Measurements from ENCODE around the gene DIAPH1.
A peak's percentile ranks its signal among the peaks of the same experiment; 100 is the strongest.

DIAPH1 gene

DNA sequence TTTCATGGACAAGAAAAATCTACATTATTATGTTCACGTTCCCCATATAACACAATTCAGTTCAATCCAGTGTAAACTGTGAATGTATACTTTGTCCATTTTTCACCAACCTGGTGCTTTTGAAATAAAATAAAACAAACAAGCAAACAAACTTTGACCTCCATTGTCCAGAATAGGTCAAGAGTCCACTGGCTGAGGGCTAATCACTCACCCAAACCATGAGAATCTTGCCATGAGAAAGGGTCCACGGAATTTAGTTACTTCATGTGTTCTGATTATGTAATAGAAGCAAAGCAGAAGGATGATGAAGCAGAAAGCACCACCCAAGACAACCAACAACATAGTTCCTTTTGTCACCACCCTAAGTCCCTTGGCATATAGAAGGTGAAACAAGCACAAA is 28.7 kb downstream of the DIAPH1 start:
- no peak overlapping the region for H2BK15ac ChIP-seq (ENCODE audit: low read length)
- peaks cover 6 to 44% of the 10 kb centered on the region in 2 donors for H3K36me3 ChIP-seq (replicated peaks in 1 of 2; ENCODE audit: control insufficient read depth in 2 of 2, insufficient read depth in 2 of 2, low read length in 2 of 2)
- H3K27ac ChIP-seq (replicated peaks; ENCODE audit: low read length): no peak overlapping the region
- no peak for DNase-seq (ENCODE audit: low spot score)
- no peak overlapping the region for H2BK120ac ChIP-seq (ENCODE audit: low read depth, low read length)
- no peaks in the 10 kb centered on the region for H3K9me3 ChIP-seq (replicated peaks in 1 of 2; ENCODE audit: control insufficient read depth in 2 of 2, insufficient read depth in 1 of 2, low read depth in 1 of 2, low read length in 2 of 2)
- no peaks in the 10 kb centered on the region for H3K79me1 ChIP-seq (ENCODE audit: low read depth, low read length)
- H3K18ac ChIP-seq (ENCODE audit: low read length): no peak overlapping the region
- H2BK5ac ChIP-seq (ENCODE audit: low read length): no peak overlapping the region
- no peak overlapping the region for H3K4me2 ChIP-seq (ENCODE audit: insufficient read depth, low read length, poor library complexity, severe bottlenecking)
- WGBS, 2 donors (ENCODE audit: extremely low coverage in 2 of 2, insufficient read length in 2 of 2, insufficient replicate concordance in 1 of 2): no CpG with 5 or more reads among the region's 2 CpGs
- no peaks in the 10 kb centered on the region for H3K27me3 ChIP-seq (ENCODE audit: control insufficient read depth in 3 of 3, insufficient read depth in 3 of 3, low read depth in 1 of 3, low read length in 3 of 3)
- H3K4me3 ChIP-seq (ENCODE audit: low read length in 2 of 2): no peak overlapping the region
- no peak overlapping the region for H4K91ac ChIP-seq (ENCODE audit: low read depth, low read length, poor library complexity)
- no peak overlapping the region for H2BK12ac ChIP-seq (ENCODE audit: low read length)
- H2AFZ ChIP-seq (ENCODE audit: low read length): no peak overlapping the region
- no peak overlapping the region for H3K4ac ChIP-seq (ENCODE audit: low read length)
- no peak overlapping the region for H3K9ac ChIP-seq (ENCODE audit: low read depth, low read length, poor library complexity)
- H2AK5ac ChIP-seq (ENCODE audit: low read depth, low read length): no peak overlapping the region
- H3K4me1 ChIP-seq (ENCODE audit: control insufficient read depth in 2 of 2, insufficient read depth in 1 of 2, low read depth in 1 of 2, low read length in 2 of 2): no peaks in the 10 kb centered on the region
- no peak overlapping the region for H4K8ac ChIP-seq (ENCODE audit: low read depth, low read length)
- H3K14ac ChIP-seq (ENCODE audit: low read length): no peak overlapping the region
- no peak overlapping the region for H3K23ac ChIP-seq (ENCODE audit: low read depth, low read length, poor library complexity)

DNA sequence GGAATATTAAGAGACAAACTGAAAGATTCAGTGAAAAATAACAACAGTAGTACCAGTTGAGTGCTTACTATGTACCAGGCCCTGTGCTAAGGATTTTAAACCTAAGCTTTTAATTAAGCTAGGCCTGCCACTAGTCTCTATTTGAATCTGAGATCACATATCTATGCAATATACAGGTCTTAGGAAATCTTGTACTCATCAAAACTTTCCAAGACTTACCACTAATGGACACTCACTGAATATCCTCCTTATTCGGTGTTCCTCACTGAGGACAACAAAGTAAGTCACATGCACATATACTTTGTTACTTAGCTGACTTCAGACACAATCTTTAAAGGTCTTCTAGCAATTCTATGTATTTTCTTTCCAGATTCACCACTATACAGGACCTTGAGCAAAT is 32.6 kb downstream of the DIAPH1 start:
- no peak for DNase-seq (ENCODE audit: low spot score)
- Histone ChIP-seq H3K14ac (ENCODE audit: low read length) (no peak overlapping the region), H3K9ac (ENCODE audit: low read depth, low read length, poor library complexity) (no peak overlapping the region), H2AFZ (ENCODE audit: low read length) (no peak overlapping the region), H3K79me1 (ENCODE audit: low read depth, low read length) (no peaks in the 10 kb centered on the region), H3K4ac (ENCODE audit: low read length) (no peak overlapping the region), H3K4me1 (ENCODE audit: control insufficient read depth in 2 of 2, insufficient read depth in 1 of 2, low read depth in 1 of 2, low read length in 2 of 2) (no peaks in the 10 kb centered on the region), H3K27ac (replicated peaks; ENCODE audit: low read length) (no peak overlapping the region), H3K4me2 (ENCODE audit: insufficient read depth, low read length, poor library complexity, severe bottlenecking) (no peak overlapping the region), H3K18ac (ENCODE audit: low read length) (no peak overlapping the region), H3K23ac (ENCODE audit: low read depth, low read length, poor library complexity) (no peak overlapping the region), H2BK5ac (ENCODE audit: low read length) (no peak overlapping the region), H2BK120ac (ENCODE audit: low read depth, low read length) (no peak overlapping the region), H4K91ac (ENCODE audit: low read depth, low read length, poor library complexity) (no peak overlapping the region), H3K4me3 (ENCODE audit: low read length in 2 of 2) (no peak overlapping the region), H3K27me3 (ENCODE audit: control insufficient read depth in 3 of 3, insufficient read depth in 3 of 3, low read depth in 1 of 3, low read length in 3 of 3) (no peaks in the 10 kb centered on the region), H4K8ac (ENCODE audit: low read depth, low read length) (no peak overlapping the region), H3K9me3 (replicated peaks in 1 of 2; ENCODE audit: control insufficient read depth in 2 of 2, insufficient read depth in 1 of 2, low read depth in 1 of 2, low read length in 2 of 2) (no peaks in the 10 kb centered on the region), H2BK12ac (ENCODE audit: low read length) (no peak overlapping the region), H3K36me3 (replicated peaks in 1 of 2; ENCODE audit: control insufficient read depth in 2 of 2, insufficient read depth in 2 of 2, low read length in 2 of 2) (peaks cover 17 to 73% of the 10 kb centered on the region in 2 donors), H2AK5ac (ENCODE audit: low read depth, low read length) (no peak overlapping the region), H2BK15ac (ENCODE audit: low read length) (no peak overlapping the region)
- WGBS, 2 donors (ENCODE audit: extremely low coverage in 2 of 2, insufficient read length in 2 of 2, insufficient replicate concordance in 1 of 2): no CpG with 5 or more reads among the region's 1 CpG

DNA sequence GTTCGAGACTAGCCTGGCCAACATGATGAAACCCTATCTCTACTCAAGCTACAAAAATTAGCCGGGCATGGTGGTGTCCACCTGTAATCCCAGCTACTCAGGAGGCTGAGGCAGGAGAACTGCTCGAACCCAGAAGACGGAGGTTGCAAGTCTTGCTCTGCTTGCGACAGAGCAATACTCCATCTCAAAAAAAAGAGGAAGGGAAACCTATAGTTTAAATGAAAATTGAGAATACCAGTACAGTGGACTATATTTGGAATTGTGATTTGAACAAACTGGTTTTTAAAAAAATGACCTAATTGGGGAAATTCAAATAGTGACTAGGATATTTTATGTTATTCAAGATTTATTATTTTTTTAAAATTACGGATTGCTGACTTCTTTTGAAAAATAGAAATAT is 33.2 kb downstream of the DIAPH1 start:
- H3K23ac ChIP-seq (ENCODE audit: low read depth, low read length, poor library complexity): no peak overlapping the region

DNA sequence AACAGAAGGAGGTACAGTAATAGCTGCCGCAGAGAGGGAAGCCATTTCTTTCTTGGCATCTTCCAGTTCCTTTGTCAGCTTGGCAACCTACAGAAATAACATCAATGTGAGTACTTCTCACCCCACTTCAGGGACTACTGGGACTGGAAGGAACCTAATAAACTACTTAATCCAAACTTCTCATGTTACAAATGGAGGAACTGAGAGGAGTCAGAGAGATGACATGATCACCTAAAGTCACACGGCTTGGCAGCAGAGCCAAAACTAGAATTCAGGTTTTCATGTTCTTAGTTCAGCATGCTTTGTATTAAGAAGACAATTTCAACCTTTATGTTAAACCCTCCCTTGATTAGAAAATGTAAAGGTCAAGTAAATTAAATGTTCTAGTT is 44.7 kb downstream of the DIAPH1 start:
- Histone ChIP-seq H3K4me3 (ENCODE audit: low read length in 2 of 2) (no peak overlapping the region), H3K14ac (ENCODE audit: low read length) (no peak overlapping the region), H2BK5ac (ENCODE audit: low read length) (no peak overlapping the region), H3K4me2 (ENCODE audit: insufficient read depth, low read length, poor library complexity, severe bottlenecking) (no peak overlapping the region), H3K23ac (ENCODE audit: low read depth, low read length, poor library complexity) (no peak overlapping the region), H3K79me1 (ENCODE audit: low read depth, low read length) (no peaks in the 10 kb centered on the region), H2AFZ (ENCODE audit: low read length) (no peak overlapping the region), H3K36me3 (replicated peaks in 1 of 2; ENCODE audit: control insufficient read depth in 2 of 2, insufficient read depth in 2 of 2, low read length in 2 of 2) (peaks cover 31 to 95% of the 10 kb centered on the region in 2 donors), H3K4me1 (ENCODE audit: control insufficient read depth in 2 of 2, insufficient read depth in 1 of 2, low read depth in 1 of 2, low read length in 2 of 2) (peaks cover 0 to 2% of the 10 kb centered on the region in 2 donors), H3K9ac (ENCODE audit: low read depth, low read length, poor library complexity) (no peak overlapping the region), H3K9me3 (replicated peaks in 1 of 2; ENCODE audit: control insufficient read depth in 2 of 2, insufficient read depth in 1 of 2, low read depth in 1 of 2, low read length in 2 of 2) (peaks cover 0 to 3% of the 10 kb centered on the region in 2 donors), H2BK15ac (ENCODE audit: low read length) (no peak overlapping the region), H3K18ac (ENCODE audit: low read length) (no peak overlapping the region), H2AK5ac (ENCODE audit: low read depth, low read length) (no peak overlapping the region), H2BK120ac (ENCODE audit: low read depth, low read length) (no peak overlapping the region), H4K8ac (ENCODE audit: low read depth, low read length) (peak overlapping the region; percentile 75), H2BK12ac (ENCODE audit: low read length) (no peak overlapping the region), H3K27ac (replicated peaks; ENCODE audit: low read length) (no peak overlapping the region), H3K4ac (ENCODE audit: low read length) (no peak overlapping the region), H3K27me3 (ENCODE audit: control insufficient read depth in 3 of 3, insufficient read depth in 3 of 3, low read depth in 1 of 3, low read length in 3 of 3) (no peaks in the 10 kb centered on the region), H4K91ac (ENCODE audit: low read depth, low read length, poor library complexity) (no peak overlapping the region)
- WGBS, 2 donors (ENCODE audit: extremely low coverage in 2 of 2, insufficient read length in 2 of 2, insufficient replicate concordance in 1 of 2): no CpG with 5 or more reads among the region's 2 CpGs
- no peak for DNase-seq (ENCODE audit: low spot score)

More for the DNA sequence above, 33.2 kb downstream of the DIAPH1 start:
- Histone ChIP-seq H4K91ac (ENCODE audit: low read depth, low read length, poor library complexity) (no peak overlapping the region), H2AK5ac (ENCODE audit: low read depth, low read length) (no peak overlapping the region), H3K4me3 (ENCODE audit: low read length in 2 of 2) (no peak overlapping the region), H3K36me3 (replicated peaks in 1 of 2; ENCODE audit: control insufficient read depth in 2 of 2, insufficient read depth in 2 of 2, low read length in 2 of 2) (peaks cover 19 to 80% of the 10 kb centered on the region in 2 donors), H3K4ac (ENCODE audit: low read length) (no peak overlapping the region), H3K4me1 (ENCODE audit: control insufficient read depth in 2 of 2, insufficient read depth in 1 of 2, low read depth in 1 of 2, low read length in 2 of 2) (no peaks in the 10 kb centered on the region), H3K27me3 (ENCODE audit: control insufficient read depth in 3 of 3, insufficient read depth in 3 of 3, low read depth in 1 of 3, low read length in 3 of 3) (no peaks in the 10 kb centered on the region), H3K14ac (ENCODE audit: low read length) (no peak overlapping the region), H2BK5ac (ENCODE audit: low read length) (no peak overlapping the region), H3K9ac (ENCODE audit: low read depth, low read length, poor library complexity) (no peak overlapping the region), H3K27ac (replicated peaks; ENCODE audit: low read length) (no peak overlapping the region), H2AFZ (ENCODE audit: low read length) (no peak overlapping the region), H3K9me3 (replicated peaks in 1 of 2; ENCODE audit: control insufficient read depth in 2 of 2, insufficient read depth in 1 of 2, low read depth in 1 of 2, low read length in 2 of 2) (no peaks in the 10 kb centered on the region), H4K8ac (ENCODE audit: low read depth, low read length) (no peak overlapping the region), H2BK15ac (ENCODE audit: low read length) (no peak overlapping the region), H3K4me2 (ENCODE audit: insufficient read depth, low read length, poor library complexity, severe bottlenecking) (no peak overlapping the region), H3K79me1 (ENCODE audit: low read depth, low read length) (no peaks in the 10 kb centered on the region), H3K18ac (ENCODE audit: low read length) (no peak overlapping the region), H2BK120ac (ENCODE audit: low read depth, low read length) (no peak overlapping the region), H2BK12ac (ENCODE audit: low read length) (no peak overlapping the region)
- no CpG with 5 or more reads among the region's 6 CpGs for WGBS, 2 donors (ENCODE audit: extremely low coverage in 2 of 2, insufficient read length in 2 of 2, insufficient replicate concordance in 1 of 2)
- no peak for DNase-seq (ENCODE audit: low spot score)
